K562 (cell line): ENCODE results near the gene YJU2. TPM values are rescaled to one million over a fixed set of nuclear protein-coding genes. Genes with fewer than 3 reads are reported as not detected.

ENCODE experiments used
- ATAC-seq: fragments of 200-7000 bp; cut with Tn5 transposase; 3 replicates; pipeline ENCODE4 v1.9.1; 2020; ENCODE audit warnings: moderate library complexity
- BruUV-seq: library from RNA; stranded (reverse); fragments of 400-500 nt; replicated peaks from 2 replicates; lab custom pipeline; 2021; lab: Mats Ljungman, UMichigan
- CTCF ChIA-PET: fragments of 300-600 bp; formaldehyde crosslinking; extraction: SDS; loops from one replicate; lab custom pipeline; 2021; ENCODE audit warnings: low intra/inter-chr PET ratio; lab: Yijun Ruan, JAX
- POLR2A ChIA-PET: fragments of 300-600, 350-650 bp; sonication (Branson Sonifier 250); formaldehyde crosslinking; extraction: SDS; loops from one replicate; lab custom pipeline; 2021; ENCODE audit warnings: antibody characterized with exemption, inconsistent platforms; lab: Yijun Ruan, JAX
- DNase-seq, 4 experiments: peaks; one replicate each; pipeline versions ENCODE4 v3.0.0 to v3.0.0-alpha.2; 2011 to 2018; ENCODE audit warnings: low spot score in 3 of 4, mixed read lengths in 3 of 4; ENCODE audit errors: extremely low read depth in 1 of 4
- FAIRE-seq: peaks from 2 replicates; lab custom pipeline; 2011; peaks lifted over from hg19 to GRCh38; lab: Jason Lieb, UNC
- H2AFZ ChIP-seq: 2 replicates; pipeline ENCODE4 v1.6.0; 2011; ENCODE audit warnings: low read depth, low read length, control low read depth, inconsistent platforms
- H3K27ac ChIP-seq: fragments of 200-600 bp; 3 replicates; pipeline ENCODE4 v1.8.0; 2011; ENCODE audit warnings: low read depth, mild to moderate bottlenecking, control low read depth, inconsistent platforms, low read length, moderate library complexity, mixed read lengths; ENCODE audit errors: extremely low read depth
- H3K27me3 ChIP-seq, 2 experiments: fragments of 300-600 bp in 1 of 2; 2 replicates in 1 of 2; 3 replicates in 1 of 2; pipeline versions ENCODE4 v1.6.0 to v1.8.0; 2011; ENCODE audit warnings: inconsistent platforms in 2 of 2, low read length in 2 of 2, mild to moderate bottlenecking in 1 of 2, mixed read lengths in 1 of 2, moderate library complexity in 1 of 2; ENCODE audit not compliant: control insufficient read depth in 2 of 2, insufficient read depth in 2 of 2
- H3K36me3 ChIP-seq: fragments of 300-600 bp; 3 replicates; pipeline ENCODE4 v1.8.0; 2011; ENCODE audit warnings: mild to moderate bottlenecking, low read length, inconsistent platforms; ENCODE audit not compliant: control insufficient read depth, insufficient read depth
- H3K4me1 ChIP-seq, 2 experiments: fragments of 200-600 bp in 1 of 2; replicated peaks in 1 of 2; 2 replicates in 1 of 2; 3 replicates in 1 of 2; pipeline versions ENCODE4 v1.5.1 to v1.8.0; 2011; ENCODE audit warnings: inconsistent platforms in 2 of 2, low read length in 2 of 2, mild to moderate bottlenecking in 1 of 2, mixed read lengths in 1 of 2, moderate library complexity in 1 of 2; ENCODE audit not compliant: control insufficient read depth in 2 of 2, insufficient read depth in 2 of 2
- H3K4me2 ChIP-seq: 2 replicates; pipeline ENCODE4 v1.6.1; 2011; ENCODE audit warnings: low read length, control low read depth, inconsistent platforms, mixed read lengths; ENCODE audit not compliant: insufficient read depth
- H3K4me3 ChIP-seq: fragments of 200-600 bp; sonication (generic), shearing (Covaris generic); 2 replicates; pipeline ENCODE4 v1.5.1; 2016; ENCODE audit warnings: control low read depth, inconsistent platforms
- H3K79me2 ChIP-seq: fragments of 200-600 bp; 3 replicates; pipeline ENCODE4 v1.8.0; 2011; ENCODE audit warnings: low read length, inconsistent platforms; ENCODE audit not compliant: control insufficient read depth, insufficient read depth
- H3K9ac ChIP-seq, 2 experiments: 2 replicates each; pipeline versions ENCODE4 v1.6.0 to v1.6.1; 2011; ENCODE audit warnings: low read depth in 2 of 2, low read length in 2 of 2, control low read depth in 1 of 2, inconsistent platforms in 1 of 2, mild to moderate bottlenecking in 1 of 2, mixed read lengths in 1 of 2; ENCODE audit not compliant: insufficient read depth in 1 of 2
- H3K9me1 ChIP-seq: one replicate; pipeline ENCODE4 v1.6.0; 2011; ENCODE audit warnings: inconsistent platforms, mild to moderate bottlenecking, low read length, moderate library complexity; ENCODE audit not compliant: control insufficient read depth, insufficient read depth
- H3K9me3 ChIP-seq: replicated peaks from 2 replicates; pipeline ENCODE4 v1.5.1; 2011; ENCODE audit warnings: low read depth, low read length, inconsistent platforms; ENCODE audit not compliant: control insufficient read depth, insufficient read depth
- H4K20me1 ChIP-seq: replicated peaks from 2 replicates; pipeline ENCODE4 v1.6.1; 2011; ENCODE audit warnings: low read length, inconsistent platforms, mixed read lengths; ENCODE audit not compliant: control insufficient read depth, insufficient read depth
- MBD1 ChIP-seq: fragments of 250-450 bp; sonication (Bioruptor Pico); IDR thresholded peaks from 2 replicates; pipeline ENCODE4 v1.8.0; 2022; ENCODE audit warnings: inconsistent platforms
- ZNF121 ChIP-seq: sonication (generic); formaldehyde crosslinking; conservative IDR thresholded peaks from 2 replicates; pipeline ENCODE4 v1.8.0; 2022; ENCODE audit warnings: missing genetic modification reagents
- WGBS: fragments of 100-300 bp; shearing (Covaris generic); methylation state at CpG from one replicate; pipeline ENCODE4 v1.1.6; 2016; ENCODE audit warnings: low coverage, mixed read lengths; ENCODE audit not compliant: insufficient coverage; ENCODE audit errors: missing lambda C conversion rate; 5-methylcytosine and 5-hydroxymethylcytosine counted together
- in situ Hi-C: fragments of 300-500 bp; cut with MboI; formaldehyde crosslinking; loops from 4 replicates; pipeline ENCODE4 v1.15.0; 2018; ENCODE audit warnings: inconsistent platforms, mixed read lengths
- intact Hi-C: fragments of 100-400 bp; cut with micrococcal nuclease; formaldehyde crosslinking; loops from 2 replicates; pipeline ENCODE4 v1.14.2; 2022
- polyA plus RNA-seq, 8 experiments: library from polyadenylated mRNA; depleted of rRNA in 4 of 8; stranded (reverse) in 5 of 8; unstranded in 3 of 8; fragments of >200 nt; fragmentation: Nextera tagmentation in 2 of 8; fragmentation: Illumina TruSeq in 1 of 8; extraction: Ambion mirVana in 2 of 8; extraction: Trizol in 1 of 8; gene quantifications; 2 replicates each; pipeline versions ENCODE4 v1.2.1 to v1.2.3, GENCODE V29; 2011 to 2014; ENCODE audit warnings: inconsistent platforms in 1 of 8, missing spikeins in 1 of 8
- total RNA-seq, 7 experiments: library from RNA; depleted of rRNA in 6 of 7; stranded (reverse); fragments of >200 nt in 6 of 7; fragmentation: Illumina TruSeq in 2 of 7; extraction: Trizol in 2 of 7; gene quantifications; 2 replicates each; pipeline versions ENCODE4 v1.2.1 to v1.2.3, GENCODE V29; 2011 to 2021; ENCODE audit warnings: low replicate concordance in 1 of 7

The YJU2 gene
- total and polyA plus RNA-seq, 9 of the 15 experiments (the other 6 are each of a cell fraction or from before 2014, with no cell fraction given): 0.41 to 34.9 (median 19.3) TPM

- FAIRE-seq: no peak
- intact Hi-C loops: no loop called here
- no peaks in the 10 kb centered on the region for H3K27me3 ChIP-seq
- TF ChIP-seq ZNF121 (CRISPR knock-in tag): peak; percentile 25; the same call in 1 of the 2 replicates
- no peak for TF ChIP-seq MBD1 (CRISPR knock-in tag)
- TF ChIP-seq, all 486 proteins: peak for 1
- Histone ChIP-seq H3K4me3 (no peak overlapping the region), H3K36me3 (peaks cover 23% of the 10 kb centered on the region; the same call in 2 of the 3 replicates), H3K9me1 (peaks cover 3% of the 10 kb centered on the region), H3K27ac (no peak overlapping the region), H2AFZ (no peak overlapping the region), H3K9ac (peak overlapping the region in 1 of 2 experiments; percentile 76; a peak in 2 of 4 replicates), H3K4me1 (peaks cover 0 to 17% of the 10 kb centered on the region in 2 experiments; a peak in 2 of 5 replicates), H3K79me2 (no peaks in the 10 kb centered on the region), H3K9me3 (no peaks in the 10 kb centered on the region), H3K4me2 (no peak overlapping the region), H4K20me1 (no peaks in the 10 kb centered on the region; the same call in 1 of the 2 replicates)
- DNase-seq: no peak
- TSS peak; percentile 51 for BruUV-seq
- in situ Hi-C loops: no loop called here
- POLR2A ChIA-PET: interaction anchor here (0.6 to 1.3 kb wide), 2 partner anchors 58 to 84 kb away, joined by 3 to 6 read pairs; no protein-coding TSS in a partner anchor
- WGBS: 89% methylated on average over 10 of the region's 13 CpGs
- CTCF ChIA-PET: interaction anchor here (0.9 to 3.8 kb wide), 4 partner anchors 84 to 256 kb away, joined by 5 to 49 read pairs (median 10); partner anchors contain the start of gene SH3GL1
- ATAC-seq: no peak
Measured at GRCh38 chr19:4268816-4269430, 22.0 kb downstream of the YJU2 start.
